ENCODE results near the gene HMOX1. TPM values are rescaled to one million over a fixed set of nuclear protein-coding genes. Genes with fewer than 3 reads are reported as not detected.

HMOX1 gene, protein sequence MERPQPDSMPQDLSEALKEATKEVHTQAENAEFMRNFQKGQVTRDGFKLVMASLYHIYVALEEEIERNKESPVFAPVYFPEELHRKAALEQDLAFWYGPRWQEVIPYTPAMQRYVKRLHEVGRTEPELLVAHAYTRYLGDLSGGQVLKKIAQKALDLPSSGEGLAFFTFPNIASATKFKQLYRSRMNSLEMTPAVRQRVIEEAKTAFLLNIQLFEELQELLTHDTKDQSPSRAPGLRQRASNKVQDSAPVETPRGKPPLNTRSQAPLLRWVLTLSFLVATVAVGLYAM
- 11.1 TPM for total RNA-seq

DNA sequence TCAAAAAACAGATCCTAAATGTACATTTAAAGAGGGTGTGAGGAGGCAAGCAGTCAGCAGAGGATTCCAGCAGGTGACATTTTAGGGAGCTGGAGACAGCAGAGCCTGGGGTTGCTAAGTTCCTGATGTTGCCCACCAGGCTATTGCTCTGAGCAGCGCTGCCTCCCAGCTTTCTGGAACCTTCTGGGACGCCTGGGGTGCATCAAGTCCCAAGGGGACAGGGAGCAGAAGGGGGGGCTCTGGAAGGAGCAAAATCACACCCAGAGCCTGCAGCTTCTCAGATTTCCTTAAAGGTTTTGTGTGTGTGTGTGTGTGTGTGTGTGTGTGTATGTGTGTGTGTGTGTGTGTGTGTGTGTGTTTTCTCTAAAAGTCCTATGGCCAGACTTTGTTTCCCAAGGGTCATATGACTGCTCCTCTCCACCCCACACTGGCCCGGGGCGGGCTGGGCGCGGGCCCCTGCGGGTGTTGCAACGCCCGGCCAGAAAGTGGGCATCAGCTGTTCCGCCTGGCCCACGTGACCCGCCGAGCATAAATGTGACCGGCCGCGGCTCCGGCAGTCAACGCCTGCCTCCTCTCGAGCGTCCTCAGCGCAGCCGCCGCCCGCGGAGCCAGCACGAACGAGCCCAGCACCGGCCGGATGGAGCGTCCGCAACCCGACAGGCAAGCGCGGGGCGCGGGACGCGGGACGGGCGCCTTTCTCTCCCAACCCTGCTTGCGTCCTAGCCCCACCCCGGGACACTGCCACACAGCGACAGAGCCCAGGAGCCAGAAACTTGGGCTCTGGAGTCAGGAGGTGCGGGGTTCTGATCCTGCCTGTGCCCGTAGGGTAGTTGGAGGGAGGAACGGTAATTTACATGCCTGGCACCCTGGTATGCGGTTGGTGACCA lies at the start of gene HMOX1:
TSS of gene HMOX1 (plus strand) at position 560 of the 887 bp plus-strand sequence. CDS start at position 638, 78 bp downstream.
- DNase-seq: peak; percentile 90

GRCh38 chr22:35332278-35332677 lies 48.6 kb upstream of the HMOX1 start:
- no peak for DNase-seq

- DNase-seq: no peak
Measured at GRCh38 chr22:35333220-35333619, 47.7 kb upstream of the HMOX1 start.

- no peak for DNase-seq
Measured at GRCh38 chr22:35334004-35334403, 46.9 kb upstream of the HMOX1 start.

GRCh38 chr22:35335468-35335867 lies 45.4 kb upstream of the HMOX1 start:
- DNase-seq: no peak

GRCh38 chr22:35335936-35336781 lies 44.7 kb upstream of the HMOX1 start:
- no peak for DNase-seq

DNA sequence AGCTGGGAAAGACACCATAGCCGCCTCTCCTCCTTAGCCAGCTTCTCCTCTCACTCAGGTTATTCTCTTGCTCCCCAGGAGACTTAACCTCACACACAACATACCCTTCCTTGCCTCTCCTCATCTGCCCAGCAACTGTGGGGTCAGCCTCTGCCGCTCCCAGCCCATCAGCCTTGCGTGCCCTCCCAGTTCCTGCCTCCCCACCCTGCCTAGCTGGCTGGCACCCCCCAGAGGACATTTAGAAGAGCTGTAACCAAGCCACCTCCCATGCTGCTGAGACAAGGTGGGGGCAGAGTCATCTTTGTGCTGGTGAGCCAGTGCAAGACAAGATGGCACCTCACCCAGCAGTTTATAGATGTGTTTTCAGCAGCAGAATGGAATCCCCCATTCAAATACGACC lies 43.0 kb upstream of the HMOX1 start:
- no peak for DNase-seq

- DNase-seq: no peak
Measured at GRCh38 chr22:35341090-35341874, 39.6 kb upstream of the HMOX1 start.

- no peak for DNase-seq
Measured at GRCh38 chr22:35342390-35342789, 38.5 kb upstream of the HMOX1 start.

DNA sequence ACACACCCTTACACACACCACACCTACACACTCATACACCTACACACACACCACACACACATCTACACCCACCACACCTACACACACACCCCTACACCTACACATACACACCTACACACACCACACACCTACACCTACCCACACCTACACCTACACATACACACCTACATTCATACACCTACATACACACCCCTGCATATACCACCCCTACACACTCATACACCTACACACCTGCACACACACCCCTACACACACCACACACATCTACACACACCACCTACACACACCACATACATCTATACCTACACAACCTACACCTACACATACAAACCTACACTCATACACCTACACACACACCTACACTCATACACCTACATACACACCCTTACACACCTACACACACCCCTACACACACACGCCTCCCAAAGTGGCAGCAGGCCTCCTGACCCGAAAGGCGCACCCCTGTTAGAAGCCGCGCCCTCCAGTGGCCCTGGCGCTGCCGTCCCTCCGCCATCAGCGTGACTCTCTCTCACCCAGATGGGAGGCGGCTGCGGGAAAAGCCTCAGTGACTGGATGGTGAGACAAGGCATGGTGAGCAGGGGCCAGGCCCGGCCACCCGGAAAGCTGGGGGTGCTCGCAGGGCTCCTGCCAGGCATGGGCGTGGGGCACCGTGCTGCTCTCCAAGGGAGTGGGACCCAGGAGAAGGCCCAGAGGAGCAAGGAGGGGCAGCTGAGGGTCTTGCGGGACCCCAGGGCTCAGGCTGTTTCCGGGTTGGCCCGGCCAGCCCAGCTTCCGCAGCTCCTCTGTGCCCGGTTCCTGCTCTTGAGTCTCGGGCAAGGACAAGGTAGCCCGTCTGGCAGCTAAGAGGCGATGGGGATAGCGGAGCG lies 37.0 kb upstream of the HMOX1 start:
- DNase-seq: no peak

- DNase-seq: no peak
Measured at GRCh38 chr22:35344956-35345690, 35.8 kb upstream of the HMOX1 start.

GRCh38 chr22:35345808-35346505 lies 34.9 kb upstream of the HMOX1 start:
- DNase-seq: no peak

- DNase-seq: no peak
Measured at GRCh38 chr22:35346596-35347220, 34.2 kb upstream of the HMOX1 start.

GRCh38 chr22:35347462-35347861 lies 33.4 kb upstream of the HMOX1 start:
- DNase-seq: no peak

GRCh38 chr22:35348026-35348590 lies 32.8 kb upstream of the HMOX1 start:
- DNase-seq: no peak

DNA sequence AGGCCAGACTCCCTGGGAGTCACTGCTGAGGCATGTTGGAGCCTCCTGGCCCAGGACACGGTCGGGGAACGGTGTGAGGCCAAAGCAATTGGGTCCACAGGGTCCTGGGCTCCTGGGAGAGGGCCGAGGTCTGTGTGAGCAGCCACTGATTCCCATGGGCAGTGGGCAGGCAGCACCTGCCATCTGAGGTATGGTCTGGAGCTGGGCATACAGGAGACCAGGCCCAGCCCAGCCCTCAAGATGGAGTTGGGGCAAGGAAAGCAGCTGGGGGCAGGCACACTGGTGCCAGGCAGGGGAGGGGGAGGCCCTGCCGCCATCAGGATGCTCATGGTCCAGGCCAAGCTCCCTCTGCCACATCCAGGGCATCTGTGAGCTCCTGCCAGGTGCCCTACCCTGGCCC lies 32.2 kb upstream of the HMOX1 start:
- DNase-seq: no peak

GRCh38 chr22:35349368-35349703 lies 31.6 kb upstream of the HMOX1 start:
- no peak for DNase-seq

GRCh38 chr22:35349704-35350538 lies 31.0 kb upstream of the HMOX1 start:
- DNase-seq: peak; percentile 90
